HFF-Myc (cell line): ENCODE data around the gene ST8SIA4.

ENCODE experiments used
- DNase-seq: peaks from one replicate; pipeline ENCODE4 v3.0.0-alpha.2; 2011; ENCODE audit warnings: low read depth; ENCODE audit errors: extremely low read depth
- H3K4me3 ChIP-seq: replicated peaks from 2 replicates; pipeline ENCODE4 v1.5.1; 2011; ENCODE audit warnings: low read depth, mild to moderate bottlenecking, control low read depth, low read length
- TF ChIP-seq, protein P1 (sequence below): IDR thresholded peaks from 2 replicates; pipeline ENCODE4 v1.5.1; 2012; ENCODE audit warnings: mild to moderate bottlenecking, low read depth, low read length, control low read depth; ENCODE audit errors: missing control alignments

Gene ST8SIA4

DNA sequence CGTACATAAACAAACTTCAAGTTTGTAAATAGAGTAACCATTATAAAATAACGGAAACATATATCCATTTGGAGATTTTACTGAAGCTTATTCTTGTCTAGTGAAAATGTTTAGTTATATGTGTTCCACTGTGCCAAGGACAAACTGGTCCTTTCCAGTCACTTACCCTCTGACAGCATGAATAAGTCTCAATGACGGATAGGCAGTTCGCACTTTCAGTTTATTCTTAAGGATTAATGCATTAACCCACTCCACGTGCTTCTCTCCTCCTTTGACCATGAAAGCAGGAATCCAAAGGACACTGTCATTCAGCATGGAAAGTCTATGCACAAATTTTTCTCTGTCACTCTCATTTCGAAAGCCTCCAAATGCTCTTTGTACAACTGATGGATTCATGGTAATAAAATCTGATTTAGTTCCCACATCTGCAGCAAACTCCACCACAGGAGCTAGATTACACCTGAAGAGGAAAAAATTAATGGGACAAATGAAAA, 47.1 kb downstream of the ST8SIA4 start:
- H3K4me3 ChIP-seq = no peak overlapping the region
- DNase-seq = no peak
- TF ChIP-seq, protein P1, sequence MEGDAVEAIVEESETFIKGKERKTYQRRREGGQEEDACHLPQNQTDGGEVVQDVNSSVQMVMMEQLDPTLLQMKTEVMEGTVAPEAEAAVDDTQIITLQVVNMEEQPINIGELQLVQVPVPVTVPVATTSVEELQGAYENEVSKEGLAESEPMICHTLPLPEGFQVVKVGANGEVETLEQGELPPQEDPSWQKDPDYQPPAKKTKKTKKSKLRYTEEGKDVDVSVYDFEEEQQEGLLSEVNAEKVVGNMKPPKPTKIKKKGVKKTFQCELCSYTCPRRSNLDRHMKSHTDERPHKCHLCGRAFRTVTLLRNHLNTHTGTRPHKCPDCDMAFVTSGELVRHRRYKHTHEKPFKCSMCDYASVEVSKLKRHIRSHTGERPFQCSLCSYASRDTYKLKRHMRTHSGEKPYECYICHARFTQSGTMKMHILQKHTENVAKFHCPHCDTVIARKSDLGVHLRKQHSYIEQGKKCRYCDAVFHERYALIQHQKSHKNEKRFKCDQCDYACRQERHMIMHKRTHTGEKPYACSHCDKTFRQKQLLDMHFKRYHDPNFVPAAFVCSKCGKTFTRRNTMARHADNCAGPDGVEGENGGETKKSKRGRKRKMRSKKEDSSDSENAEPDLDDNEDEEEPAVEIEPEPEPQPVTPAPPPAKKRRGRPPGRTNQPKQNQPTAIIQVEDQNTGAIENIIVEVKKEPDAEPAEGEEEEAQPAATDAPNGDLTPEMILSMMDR = no peak

DNA sequence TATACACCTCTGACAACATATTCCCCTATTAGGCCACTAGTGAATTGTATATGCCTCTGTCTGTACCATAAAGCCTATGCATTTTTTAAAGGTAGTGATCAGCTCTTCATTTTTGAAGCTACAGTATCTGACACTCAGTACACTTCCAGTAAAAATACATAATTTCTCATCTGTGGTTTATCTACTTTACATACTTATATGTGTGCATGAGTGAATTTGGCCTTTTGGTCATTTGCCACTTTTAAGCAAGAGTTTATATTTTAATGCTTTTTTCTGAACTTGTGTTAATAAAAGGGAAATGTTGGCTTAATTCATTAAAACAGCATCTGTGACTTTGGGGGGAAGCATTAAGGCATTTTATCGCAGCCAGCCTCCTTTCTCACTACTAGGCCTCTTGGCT, 47.8 kb downstream of the ST8SIA4 start:
- TF ChIP-seq, protein P1 = no peak
- DNase-seq = no peak
- H3K4me3 ChIP-seq = no peak overlapping the region

GRCh38 chr5:100854591-100854990, 48.5 kb downstream of the ST8SIA4 start:
- DNase-seq = no peak
- no peak overlapping the region for H3K4me3 ChIP-seq
- TF ChIP-seq, protein P1 = no peak

GRCh38 chr5:100853582-100853981, 49.5 kb downstream of the ST8SIA4 start:
- no peak overlapping the region for H3K4me3 ChIP-seq
- no peak for DNase-seq
- TF ChIP-seq, protein P1 = no peak

GRCh38 chr5:100852988-100853449, 50.1 kb downstream of the ST8SIA4 start:
- TF ChIP-seq, protein P1 = no peak
- H3K4me3 ChIP-seq = no peak overlapping the region
- DNase-seq = no peak

- H3K4me3 ChIP-seq = no peak overlapping the region
- TF ChIP-seq, protein P1 = no peak
- DNase-seq = no peak
Observed at GRCh38 chr5:100852051-100852450, 51.0 kb downstream of the ST8SIA4 start.

- TF ChIP-seq, protein P1 = no peak
- no peak for DNase-seq
- no peak overlapping the region for H3K4me3 ChIP-seq
Observed at GRCh38 chr5:100846772-100847171, 56.3 kb downstream of the ST8SIA4 start.
